GM23338 (cell line): ENCODE measurements around the gene NPPA. TPM values are rescaled to one million over a fixed set of nuclear protein-coding genes. Genes with fewer than 3 reads are reported as not detected.

ENCODE experiments used
- ATAC-seq: fragments of 200-7000 bp; cut with Tn5 transposase; 3 replicates; pipeline ENCODE4 v1.9.1; 2020
- DNase-seq: peaks from one replicate; pipeline ENCODE4 v3.0.0-alpha.2; 2015; ENCODE audit warnings: low spot score
- H2AFZ ChIP-seq: fragments of 200-600 bp; sonication (generic); 2 replicates; pipeline ENCODE4 v1.8.0; 2016; ENCODE audit warnings: antibody characterized with exemption, mild to moderate bottlenecking, moderate library complexity
- H3F3A ChIP-seq: fragments of 200-600 bp; sonication (generic); replicated peaks from 2 replicates; pipeline ENCODE4 v1.8.0; 2017; ENCODE audit warnings: antibody characterized with exemption, mixed run types, low read depth
- H3K27ac ChIP-seq: fragments of 200-600 bp; sonication (generic); 2 replicates; pipeline ENCODE4 v1.6.1; 2016; ENCODE audit warnings: low read depth
- H3K27me3 ChIP-seq: fragments of 200-600 bp; sonication (generic); 2 replicates; pipeline ENCODE4 v1.8.0; 2016; ENCODE audit warnings: mild to moderate bottlenecking, mixed run types, moderate library complexity; ENCODE audit not compliant: insufficient read depth
- H3K36me3 ChIP-seq: fragments of 200-600 bp; sonication (generic); 2 replicates; pipeline ENCODE4 v1.8.0; 2016; ENCODE audit warnings: mild to moderate bottlenecking; ENCODE audit not compliant: insufficient read depth
- H3K4me1 ChIP-seq: fragments of 200-600 bp; sonication (generic); 2 replicates; pipeline ENCODE4 v1.8.0; 2016; ENCODE audit warnings: mild to moderate bottlenecking, moderate library complexity; ENCODE audit not compliant: insufficient read depth
- H3K4me2 ChIP-seq: fragments of 200-600 bp; sonication (generic); 2 replicates; pipeline ENCODE4 v1.7.1; 2017; ENCODE audit warnings: mixed run types
- H3K4me3 ChIP-seq: fragments of 200-600 bp; sonication (generic); 2 replicates; pipeline ENCODE4 v1.6.1; 2016; ENCODE audit warnings: mixed run types
- H3K79me2 ChIP-seq: fragments of 200-600 bp; sonication (generic); replicated peaks from 2 replicates; pipeline ENCODE4 v1.8.0; 2017; ENCODE audit warnings: mild to moderate bottlenecking; ENCODE audit not compliant: insufficient read depth
- H3K9me2 ChIP-seq: fragments of 200-600 bp; sonication (generic); 2 replicates; pipeline ENCODE4 v1.8.0; 2017; ENCODE audit not compliant: insufficient read depth
- H4K20me1 ChIP-seq: fragments of 200-600 bp; sonication (generic); replicated peaks from 2 replicates; pipeline ENCODE4 v1.8.0; 2017; ENCODE audit warnings: mild to moderate bottlenecking; ENCODE audit not compliant: insufficient read depth
- H3K27ac Mint-ChIP-seq: 2 replicates; pipeline ENCODE4 v1.8.0; 2020; ENCODE audit warnings: inconsistent platforms, mild to moderate bottlenecking, moderate library complexity, mixed read lengths
- H3K27me3 Mint-ChIP-seq: 3 replicates; pipeline ENCODE4 v1.8.0; 2022; ENCODE audit warnings: low read depth, mild to moderate bottlenecking, moderate library complexity, mixed read lengths, inconsistent platforms; ENCODE audit not compliant: insufficient read depth, poor library complexity
- H3K36me3 Mint-ChIP-seq: 3 replicates; pipeline ENCODE4 v1.8.0; 2021; ENCODE audit warnings: low read depth, mild to moderate bottlenecking, inconsistent platforms, moderate library complexity, mixed read lengths
- H3K4me1 Mint-ChIP-seq: 3 replicates; pipeline ENCODE4 v1.8.0; 2020; ENCODE audit warnings: mild to moderate bottlenecking, inconsistent platforms, mixed read lengths
- H3K4me3 Mint-ChIP-seq: 3 replicates; pipeline ENCODE4 v1.8.0; 2021; ENCODE audit warnings: moderate library complexity, mild to moderate bottlenecking, inconsistent platforms, mixed read lengths
- H3K9me3 Mint-ChIP-seq: 3 replicates; pipeline ENCODE4 v1.8.0; 2020; ENCODE audit warnings: moderate library complexity, mild to moderate bottlenecking, inconsistent platforms, mixed read lengths
- CREB1 ChIP-seq: fragments of 250-450 bp; sonication (Bioruptor Pico); IDR thresholded peaks from 2 replicates; pipeline ENCODE4 v1.5.0; 2020; ENCODE audit warnings: low read depth, mild to moderate bottlenecking, moderate library complexity
- CTCF ChIP-seq, 2 experiments: fragments of 200-600 bp in 1 of 2; sonication (generic) in 1 of 2; conservative IDR thresholded peaks; 2 replicates each; pipeline versions ENCODE4 v1.5.1 to v1.6.1; 2016 to 2017; ENCODE audit warnings: antibody characterized with exemption in 2 of 2, low read depth in 2 of 2, mild to moderate bottlenecking in 2 of 2, moderate library complexity in 1 of 2
- ETS1 ChIP-seq: IDR thresholded peaks from 2 replicates; pipeline ENCODE4 v1.6.1; 2016; ENCODE audit warnings: antibody characterized with exemption
- EZH2 ChIP-seq: fragments of 200-600 bp; sonication (generic); IDR thresholded peaks from one replicate; pipeline ENCODE4 v1.8.0; 2017; ENCODE audit warnings: antibody characterized with exemption, mild to moderate bottlenecking, low read depth; ENCODE audit not compliant: unreplicated experiment
- EZH2phosphoT487 ChIP-seq: fragments of 200-600 bp; sonication (generic); IDR thresholded peaks from one replicate; pipeline ENCODE4 v1.8.1; 2018; ENCODE audit warnings: antibody characterized with exemption; ENCODE audit not compliant: unreplicated experiment
- NANOG ChIP-seq: IDR thresholded peaks from 2 replicates; pipeline ENCODE4 v1.6.1; 2016; ENCODE audit warnings: antibody characterized with exemption, borderline replicate concordance
- POLR2AphosphoS5 ChIP-seq: IDR thresholded peaks from 2 replicates; pipeline ENCODE4 v1.6.1; 2016; ENCODE audit warnings: antibody characterized with exemption, low read depth
- REST ChIP-seq: IDR thresholded peaks from one replicate; pipeline ENCODE4 v1.6.1; 2018; ENCODE audit warnings: antibody characterized with exemption; ENCODE audit not compliant: unreplicated experiment
- STAT1 ChIP-seq: IDR thresholded peaks from one replicate; pipeline ENCODE4 v1.6.1; 2016; ENCODE audit warnings: antibody characterized with exemption; ENCODE audit not compliant: unreplicated experiment
- ZNF114 ChIP-seq: fragments of 250-450 bp; sonication (Bioruptor Pico); IDR thresholded peaks from 2 replicates; pipeline ENCODE4 v1.5.0; 2020; ENCODE audit warnings: mild to moderate bottlenecking, moderate library complexity
- ZNF331 ChIP-seq: fragments of 250-450 bp; sonication (Bioruptor Pico); IDR thresholded peaks from 2 replicates; pipeline ENCODE4 v1.5.0; 2020; ENCODE audit warnings: low read depth, mild to moderate bottlenecking, moderate library complexity
- ZNF462 ChIP-seq: fragments of 250-450 bp; sonication (Bioruptor Pico); IDR thresholded peaks from 2 replicates; pipeline ENCODE4 v1.5.0; 2020; ENCODE audit warnings: mild to moderate bottlenecking, moderate library complexity
- polyA plus RNA-seq: library from polyadenylated mRNA; unstranded; fragments of >200 nt; fragmentation: Nextera tagmentation; extraction: Ambion mirVana; gene quantifications from 2 replicates; pipeline ENCODE4 v1.2.1, GENCODE V29; 2016
- total RNA-seq: library from RNA; depleted of rRNA; stranded (reverse); fragments of >200 nt; shearing (Covaris generic); gene quantifications from 2 replicates; pipeline ENCODE4 v1.2.3, GENCODE V29; 2014

Gene NPPA
- total and polyA plus RNA-seq, 2 experiments from 2014 or later: 0.29 TPM; not detected in 1

GRCh38 chr1:11848373-11848700 is 754 bp upstream of the NPPA start:
- Histone ChIP-seq H3K27ac (no peak overlapping the region), H3K4me1 (no peaks in the 10 kb centered on the region), H4K20me1 (peaks cover 5% of the 10 kb centered on the region; the same call in 1 of the 2 replicates), H3F3A (no peaks in the 10 kb centered on the region; the same call in 1 of the 2 replicates), H3K9me2 (no peaks in the 10 kb centered on the region), H3K27me3 (no peaks in the 10 kb centered on the region), H3K4me3 (no peak overlapping the region), H3K4me2 (no peak overlapping the region), H3K36me3 (peaks cover 9% of the 10 kb centered on the region; the same call in 1 of the 2 replicates), H2AFZ (no peak overlapping the region), H3K79me2 (no peaks in the 10 kb centered on the region)
- peaks cover 6% of the 10 kb centered on the region for H3K27me3 Mint-ChIP-seq
- TF ChIP-seq ZNF331 (CRISPR knock-in tag): no peak
- no peak for TF ChIP-seq POLR2AphosphoS5
- no peak for TF ChIP-seq CREB1 (CRISPR knock-in tag)
- no peak for TF ChIP-seq STAT1
- TF ChIP-seq ZNF114 (CRISPR knock-in tag): no peak
- no peak for TF ChIP-seq EZH2phosphoT487
- no peak for TF ChIP-seq NANOG
- no peak for TF ChIP-seq EZH2
- no peak for TF ChIP-seq REST
- TF ChIP-seq CTCF (conservative IDR thresholded peaks at IDR 0.05; ENCODE audit: low read depth in 2 of 2): no peak
- TF ChIP-seq ZNF462 (CRISPR knock-in tag): no peak
- TF ChIP-seq ETS1: no peak
- peaks cover 15% of the 10 kb centered on the region for H3K36me3 Mint-ChIP-seq
- ATAC-seq: no peak
- no peaks in the 10 kb centered on the region for H3K4me1 Mint-ChIP-seq
- H3K4me3 Mint-ChIP-seq: no peak overlapping the region
- H3K9me3 Mint-ChIP-seq: no peaks in the 10 kb centered on the region
- no peak overlapping the region for H3K27ac Mint-ChIP-seq
- DNase-seq: no peak
